Nephron (organoid): ENCODE measurements around the gene RTN4RL2.

Experiments used
- H3K27ac Mint-ChIP-seq, 3 experiments: 2 replicates each; pipeline ENCODE4 v1.8.0; 2020; ENCODE audit warnings: mixed read lengths in 3 of 3, mild to moderate bottlenecking in 2 of 3, moderate library complexity in 1 of 3
- H3K27me3 Mint-ChIP-seq: 2 replicates; pipeline ENCODE4 v1.8.0; 2021; ENCODE audit warnings: low read depth, mild to moderate bottlenecking, moderate library complexity, mixed read lengths
- H3K36me3 Mint-ChIP-seq: 2 replicates; pipeline ENCODE4 v1.8.0; 2020; ENCODE audit warnings: low read depth, mixed read lengths
- H3K4me1 Mint-ChIP-seq: 2 replicates; pipeline ENCODE4 v1.8.0; 2020; ENCODE audit warnings: mixed read lengths
- H3K4me3 Mint-ChIP-seq, 3 experiments: 2 replicates each; pipeline ENCODE4 v1.8.0; 2020; ENCODE audit warnings: mild to moderate bottlenecking in 3 of 3, mixed read lengths in 3 of 3, moderate library complexity in 2 of 3
- H3K9me3 Mint-ChIP-seq: 2 replicates; pipeline ENCODE4 v1.8.0; 2020; ENCODE audit warnings: mixed read lengths
- CTCF ChIP-seq, 3 experiments: fragments of 200-600 bp; sonication (generic); IDR thresholded peaks; one replicate each; pipeline ENCODE4 v1.5.0; 2021; ENCODE audit warnings: antibody characterized with exemption in 3 of 3; ENCODE audit not compliant: unreplicated experiment in 3 of 3

Gene RTN4RL2

GRCh38 chr11:57500926-57501325 lies 40.6 kb downstream of the RTN4RL2 start:
- Mint-ChIP-seq H3K9me3 (no peaks in the 10 kb centered on the region), H3K4me3 (no peak overlapping the region), H3K4me1 (peaks cover 11% of the 10 kb centered on the region), H3K27me3 (peaks cover 3% of the 10 kb centered on the region), H3K36me3 (no peaks in the 10 kb centered on the region), H3K27ac (no peak overlapping the region)
- no peak for TF ChIP-seq CTCF (IDR thresholded peaks at IDR 0.05; ENCODE audit: unreplicated experiment in 3 of 3)

- peaks cover 11% of the 10 kb centered on the region for H3K4me1 Mint-ChIP-seq
- H3K9me3 Mint-ChIP-seq, result no peaks in the 10 kb centered on the region
- H3K27me3 Mint-ChIP-seq, result peaks cover 3% of the 10 kb centered on the region
- no peaks in the 10 kb centered on the region for H3K36me3 Mint-ChIP-seq
- no peak for TF ChIP-seq CTCF (IDR thresholded peaks at IDR 0.05; ENCODE audit: unreplicated experiment in 3 of 3)
- no peak overlapping the region for H3K27ac Mint-ChIP-seq
- H3K4me3 Mint-ChIP-seq, result no peak overlapping the region
These were observed 41.6 kb downstream of the RTN4RL2 start for GRCh38 chr11:57501953-57502352.

DNA sequence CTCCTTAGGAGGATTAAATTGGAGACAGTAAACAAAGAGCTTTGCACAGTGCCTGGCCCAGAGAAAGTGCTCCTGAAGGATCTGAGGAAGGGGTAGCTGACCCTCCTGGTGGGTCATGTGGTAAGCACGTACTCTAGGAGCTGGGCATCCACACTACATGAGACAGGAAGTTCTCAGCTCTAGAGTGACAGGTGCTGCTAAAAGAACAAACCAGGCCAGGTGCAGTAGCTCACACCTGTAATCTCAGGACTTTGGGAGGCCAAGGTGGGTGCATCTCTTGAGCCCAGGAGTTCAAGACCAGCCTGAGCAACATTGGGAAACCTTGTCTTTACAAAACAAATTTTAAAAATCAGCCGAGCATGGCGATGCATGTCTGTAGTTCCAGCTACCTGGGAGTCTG lies 42.0 kb downstream of the RTN4RL2 start:
- Mint-ChIP-seq H3K27ac (no peak overlapping the region), H3K27me3 (peaks cover 3% of the 10 kb centered on the region), H3K9me3 (no peaks in the 10 kb centered on the region), H3K36me3 (no peaks in the 10 kb centered on the region), H3K4me3 (no peak overlapping the region), H3K4me1 (peaks cover 11% of the 10 kb centered on the region)
- TF ChIP-seq CTCF (IDR thresholded peaks at IDR 0.05; ENCODE audit: unreplicated experiment in 3 of 3), result no peak

DNA sequence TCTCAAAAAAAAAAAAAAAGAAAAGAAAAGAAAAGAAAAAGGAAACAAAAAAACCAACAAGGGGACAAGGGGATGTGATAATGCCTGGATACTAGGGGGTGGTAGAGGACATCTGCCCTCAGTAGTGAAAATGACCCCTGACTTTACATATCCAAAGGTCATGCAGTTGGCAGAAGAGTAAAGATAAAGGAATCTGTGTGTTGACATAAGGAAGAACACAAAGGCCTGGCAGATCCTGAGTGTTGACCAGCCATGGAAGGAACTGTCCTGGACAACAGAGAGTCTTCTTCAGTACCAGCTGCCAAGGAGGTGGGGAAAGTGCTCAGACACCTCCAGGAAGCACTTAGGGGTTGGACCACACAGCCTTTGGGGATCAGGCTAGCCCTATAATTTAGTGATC lies 42.5 kb downstream of the RTN4RL2 start:
- peaks cover 3% of the 10 kb centered on the region for H3K27me3 Mint-ChIP-seq
- H3K4me1 Mint-ChIP-seq, result peaks cover 11% of the 10 kb centered on the region
- H3K36me3 Mint-ChIP-seq, result no peaks in the 10 kb centered on the region
- H3K9me3 Mint-ChIP-seq, result no peaks in the 10 kb centered on the region
- no peak for TF ChIP-seq CTCF (IDR thresholded peaks at IDR 0.05; ENCODE audit: unreplicated experiment in 3 of 3)
- H3K4me3 Mint-ChIP-seq, result no peak overlapping the region
- no peak overlapping the region for H3K27ac Mint-ChIP-seq

- H3K4me3 Mint-ChIP-seq, result no peak overlapping the region
- peaks cover 11% of the 10 kb centered on the region for H3K4me1 Mint-ChIP-seq
- no peak overlapping the region for H3K27ac Mint-ChIP-seq
- peaks cover 5% of the 10 kb centered on the region for H3K27me3 Mint-ChIP-seq
- no peak for TF ChIP-seq CTCF (IDR thresholded peaks at IDR 0.05; ENCODE audit: unreplicated experiment in 3 of 3)
- H3K9me3 Mint-ChIP-seq, result no peaks in the 10 kb centered on the region
- H3K36me3 Mint-ChIP-seq, result no peaks in the 10 kb centered on the region
These were observed 44.2 kb downstream of the RTN4RL2 start for GRCh38 chr11:57504511-57504910.

DNA sequence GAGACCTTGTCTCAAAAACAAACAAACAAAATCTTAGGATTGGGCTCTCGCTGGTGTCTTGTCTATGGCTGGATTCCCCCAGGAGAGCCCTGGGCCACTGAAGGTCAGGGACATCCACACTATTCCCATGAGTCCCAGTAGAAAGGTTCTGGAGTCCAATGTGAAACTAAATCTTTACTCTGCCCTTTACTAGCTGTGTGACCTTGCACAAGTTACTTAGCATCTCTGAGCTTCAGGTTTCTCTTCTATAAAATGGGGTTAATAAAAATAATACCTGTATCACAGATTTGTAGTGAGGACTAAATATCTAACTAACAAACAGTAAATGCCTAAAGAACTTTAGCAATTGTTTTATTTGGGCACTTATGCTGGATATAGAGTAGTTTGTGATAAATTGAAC lies 46.2 kb downstream of the RTN4RL2 start:
- peaks cover 6% of the 10 kb centered on the region for H3K27me3 Mint-ChIP-seq
- H3K9me3 Mint-ChIP-seq, result no peaks in the 10 kb centered on the region
- H3K27ac Mint-ChIP-seq, result no peak overlapping the region
- no peak for TF ChIP-seq CTCF (IDR thresholded peaks at IDR 0.05; ENCODE audit: unreplicated experiment in 3 of 3)
- H3K4me3 Mint-ChIP-seq, result no peak overlapping the region
- H3K36me3 Mint-ChIP-seq, result no peaks in the 10 kb centered on the region
- H3K4me1 Mint-ChIP-seq, result no peaks in the 10 kb centered on the region
